AG04449 (cell line): ENCODE data around the gene EXOC4.

Source experiments
- CTCF ChIA-PET: fragments of 350-600 bp; formaldehyde crosslinking; extraction: SDS; loops from one replicate; lab custom pipeline; 2021; ENCODE audit warnings: antibody characterized with exemption; lab: Yijun Ruan, JAX
- POLR2A ChIA-PET: fragments of 400-600, 350-600 bp; formaldehyde crosslinking; extraction: SDS; loops from one replicate; lab custom pipeline; 2020; ENCODE audit warnings: antibody characterized with exemption, inconsistent platforms; lab: Yijun Ruan, JAX
- DNase-seq: peaks from one replicate; pipeline ENCODE4 v3.0.0-alpha.2; 2010; ENCODE audit warnings: low read depth, low spot score
- H3K4me3 ChIP-seq: 2 replicates; pipeline ENCODE4 v1.5.1; 2011; ENCODE audit warnings: low read depth, mild to moderate bottlenecking, control low read depth, low read length
- CTCF ChIP-seq: IDR thresholded peaks from one replicate; pipeline ENCODE4 v1.5.1; 2011; ENCODE audit warnings: mild to moderate bottlenecking, moderate library complexity, low read length, control low read depth, inconsistent platforms; ENCODE audit not compliant: insufficient read depth; ENCODE audit errors: missing control alignments

The EXOC4 gene

DNA sequence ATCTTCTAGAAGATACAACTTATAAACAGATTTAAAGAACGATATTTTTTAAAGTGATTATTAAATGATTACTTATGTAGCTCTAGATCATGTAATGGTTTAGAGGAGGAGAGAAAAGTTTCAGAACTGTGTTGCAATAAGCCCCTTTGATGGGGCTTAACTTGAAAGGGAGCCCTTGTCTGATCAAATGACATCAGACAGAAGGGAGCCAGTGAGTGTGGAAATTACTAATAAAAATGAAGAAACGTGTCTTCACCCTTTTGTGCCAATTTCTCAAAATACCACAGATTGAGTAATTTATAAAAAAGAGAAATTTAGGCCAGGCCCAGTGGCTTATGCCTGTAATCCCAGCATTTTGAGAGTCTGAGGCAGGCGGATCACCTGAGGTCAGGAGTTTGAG is 318.2 kb downstream of the EXOC4 start:
- ChIA-PET POLR2A (no interaction called here), CTCF (interaction anchor here (2.1 kb wide), 1 partner anchor 9 kb away, joined by 8 read pairs; no protein-coding TSS in a partner anchor)
- no peak for TF ChIP-seq CTCF
- no peak for DNase-seq
- H3K4me3 ChIP-seq = no peak overlapping the region

GRCh38 chr7:133572087-133572486 is 319.2 kb downstream of the EXOC4 start:
- DNase-seq = no peak
- no peak for TF ChIP-seq CTCF
- H3K4me3 ChIP-seq = no peak overlapping the region
- ChIA-PET POLR2A (no interaction called here), CTCF (interaction anchor here (2.1 kb wide), 1 partner anchor 10 kb away, joined by 8 read pairs; no protein-coding TSS in a partner anchor)

- no peak for TF ChIP-seq CTCF
- POLR2A ChIA-PET = no interaction called here
Observed at GRCh38 chr7:133572843-133573242, 320.0 kb downstream of the EXOC4 start.

GRCh38 chr7:133573554-133574265 is 320.8 kb downstream of the EXOC4 start:
- no peak overlapping the region for H3K4me3 ChIP-seq
- POLR2A ChIA-PET = no interaction called here
- CTCF ChIA-PET = interaction anchor here (1.9 kb wide), 1 partner anchor 10 kb away, joined by 4 read pairs; no protein-coding TSS in a partner anchor
- DNase-seq = no peak
- no peak for TF ChIP-seq CTCF

More at GRCh38 chr7:133572843-133573242, 320.0 kb downstream of the EXOC4 start:
- CTCF ChIA-PET = interaction anchor here (2.1 kb wide), 1 partner anchor 11 kb away, joined by 8 read pairs; no protein-coding TSS in a partner anchor
- DNase-seq = no peak
- H3K4me3 ChIP-seq = no peak overlapping the region

DNA sequence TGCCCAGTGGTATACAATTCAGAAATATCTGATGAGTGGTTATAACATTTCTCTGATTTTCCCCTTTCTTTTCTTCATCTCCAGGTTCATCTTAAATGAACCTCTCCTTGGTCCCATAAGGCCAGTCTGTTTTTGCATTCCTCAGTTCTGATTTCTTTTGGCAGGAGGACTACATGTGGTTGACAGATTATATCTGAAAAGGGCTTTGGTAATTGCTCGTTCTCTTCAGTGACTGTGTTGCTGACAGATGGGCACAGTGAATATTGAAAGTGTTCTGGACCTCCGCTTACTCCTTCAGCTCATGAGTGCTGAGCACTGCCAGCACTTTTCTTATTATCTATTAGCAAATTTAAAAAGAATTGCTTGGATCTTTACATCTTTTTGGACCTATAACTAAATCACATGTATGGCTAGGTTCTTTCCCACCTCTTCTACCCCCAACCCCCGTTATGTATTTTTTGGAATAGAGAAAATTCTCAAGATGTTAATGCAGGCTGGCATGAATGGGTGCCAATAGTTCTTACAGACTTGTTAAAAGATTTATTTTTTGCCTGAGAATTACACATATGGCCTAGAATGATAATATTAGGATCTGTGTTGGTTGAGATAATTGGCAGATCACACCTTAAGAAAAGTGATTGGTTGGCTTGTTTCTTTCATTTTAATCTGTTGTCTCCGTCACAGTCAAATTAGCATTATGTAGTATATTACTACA is 323.0 kb downstream of the EXOC4 start:
- no peak for DNase-seq
- no peak overlapping the region for H3K4me3 ChIP-seq
- no peak for TF ChIP-seq CTCF
- ChIA-PET POLR2A (no interaction called here), CTCF (no interaction called here)

- DNase-seq = no peak
- POLR2A ChIA-PET = no interaction called here
- CTCF ChIA-PET = no interaction called here
Observed at GRCh38 chr7:133576612-133577168, 323.8 kb downstream of the EXOC4 start.

More at GRCh38 chr7:133576612-133577168, 323.8 kb downstream of the EXOC4 start:
- no peak for TF ChIP-seq CTCF
- H3K4me3 ChIP-seq = no peak overlapping the region
